Gastroesophageal sphincter (tissue), 4 donors: Measurements from ENCODE around the gene ARCN1. TPM values are rescaled to one million over a fixed set of nuclear protein-coding genes. Genes with fewer than 3 reads are reported as not detected.

ENCODE experiments used
- ATAC-seq: fragments of 150-250 bp; one replicate; pipeline ENCODE4 v1.9.1; 2016; ENCODE audit warnings: mild to moderate bottlenecking, moderate library complexity
- H3K27ac ChIP-seq, 4 donors: fragments of 200-600 bp; sonication (generic) in 3 of 4; 1 replicate in 3 of 4; 2 replicates in 1 of 4; pipeline ENCODE4 v1.5.1; 2016 to 2019
- H3K27me3 ChIP-seq: fragments of 200-600 bp; sonication (generic); one replicate; pipeline ENCODE4 v1.5.1; 2019
- H3K36me3 ChIP-seq, 2 donors: fragments of 200-600 bp; sonication (generic); one replicate each; pipeline ENCODE4 v1.5.1; 2019; ENCODE audit warnings: control low read depth in 1 of 2
- H3K4me1 ChIP-seq, 3 donors: fragments of 200-600 bp; sonication (generic); 1 replicate in 2 of 3; 2 replicates in 1 of 3; pipeline ENCODE4 v1.5.1; 2016 to 2019; ENCODE audit warnings: control low read depth in 2 of 3
- H3K4me3 ChIP-seq, 2 donors: fragments of 200-600 bp; sonication (generic); one replicate each; pipeline ENCODE4 v1.5.1; 2019; ENCODE audit warnings: mild to moderate bottlenecking in 1 of 2, moderate library complexity in 1 of 2
- H3K9me3 ChIP-seq, 3 donors: fragments of 200-600 bp; sonication (generic); one replicate each; pipeline ENCODE4 v1.5.1; 2017 to 2019; ENCODE audit warnings: control low read depth in 2 of 3
- EP300 ChIP-seq: sonication (generic); formaldehyde crosslinking; IDR thresholded peaks from one replicate; pipeline ENCODE4 v1.6.1; 2017; ENCODE audit warnings: antibody characterized with exemption, mild to moderate bottlenecking
- POLR2A ChIP-seq, 2 donors: fragments of 450-650 bp; IDR thresholded peaks; one replicate each; pipeline ENCODE4 v1.6.1; 2017; ENCODE audit warnings: antibody characterized with exemption in 2 of 2, mild to moderate bottlenecking in 2 of 2, moderate library complexity in 1 of 2
- POLR2AphosphoS5 ChIP-seq: sonication (generic); formaldehyde crosslinking; IDR thresholded peaks from one replicate; pipeline ENCODE4 v1.6.1; 2017; ENCODE audit warnings: antibody characterized with exemption
- WGBS, 2 donors: methylation state at CpG; one replicate each; pipeline ENCODE4 v1.1.5; 2018; ENCODE audit warnings: low coverage in 1 of 2; 5-methylcytosine and 5-hydroxymethylcytosine counted together
- total RNA-seq, 4 donors: library from RNA; depleted of rRNA; stranded (reverse); fragments of >200 nt; gene quantifications; one replicate each; pipeline ENCODE4 v1.1.0, GENCODE V29; 2016
- TF ChIP-seq, protein P1 (sequence below), 4 experiments: fragments of 200-600 bp in 2 of 4; fragments of 450-650 bp in 2 of 4; sonication (generic) in 1 of 4; IDR thresholded peaks; one replicate each; pipeline ENCODE4 v1.5.1; 2017 to 2019; ENCODE audit warnings: antibody characterized with exemption in 4 of 4, mild to moderate bottlenecking in 2 of 4, moderate library complexity in 2 of 4

Gene ARCN1
- total RNA-seq, 4 donors from 2014 or later: 84.9 to 141 (median 128) TPM

DNA sequence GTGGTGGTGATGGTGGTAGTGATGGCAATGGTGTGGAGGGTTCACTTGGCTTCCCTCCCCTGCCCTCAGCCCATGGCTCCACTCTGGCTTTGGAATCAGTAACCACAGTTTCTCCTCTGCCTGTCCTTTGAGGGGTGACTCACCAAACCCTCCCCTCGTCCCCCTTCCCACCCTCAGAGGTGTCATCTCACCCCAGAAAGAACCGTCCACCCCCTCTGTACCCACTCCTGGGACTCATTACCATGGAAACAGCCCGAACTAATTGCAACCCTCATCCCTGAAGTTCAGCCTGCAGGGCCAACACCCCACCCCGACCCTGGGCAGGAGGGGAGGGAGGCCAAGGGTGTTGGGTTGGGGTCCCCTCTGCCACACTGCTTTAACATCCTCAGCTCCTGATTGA lies 61.8 kb downstream of the ARCN1 start:
- TF ChIP-seq, protein P1, sequence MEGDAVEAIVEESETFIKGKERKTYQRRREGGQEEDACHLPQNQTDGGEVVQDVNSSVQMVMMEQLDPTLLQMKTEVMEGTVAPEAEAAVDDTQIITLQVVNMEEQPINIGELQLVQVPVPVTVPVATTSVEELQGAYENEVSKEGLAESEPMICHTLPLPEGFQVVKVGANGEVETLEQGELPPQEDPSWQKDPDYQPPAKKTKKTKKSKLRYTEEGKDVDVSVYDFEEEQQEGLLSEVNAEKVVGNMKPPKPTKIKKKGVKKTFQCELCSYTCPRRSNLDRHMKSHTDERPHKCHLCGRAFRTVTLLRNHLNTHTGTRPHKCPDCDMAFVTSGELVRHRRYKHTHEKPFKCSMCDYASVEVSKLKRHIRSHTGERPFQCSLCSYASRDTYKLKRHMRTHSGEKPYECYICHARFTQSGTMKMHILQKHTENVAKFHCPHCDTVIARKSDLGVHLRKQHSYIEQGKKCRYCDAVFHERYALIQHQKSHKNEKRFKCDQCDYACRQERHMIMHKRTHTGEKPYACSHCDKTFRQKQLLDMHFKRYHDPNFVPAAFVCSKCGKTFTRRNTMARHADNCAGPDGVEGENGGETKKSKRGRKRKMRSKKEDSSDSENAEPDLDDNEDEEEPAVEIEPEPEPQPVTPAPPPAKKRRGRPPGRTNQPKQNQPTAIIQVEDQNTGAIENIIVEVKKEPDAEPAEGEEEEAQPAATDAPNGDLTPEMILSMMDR (IDR thresholded peaks at IDR 0.05): no peak
- TF ChIP-seq EP300 (no peak), POLR2AphosphoS5 (no peak), POLR2A (IDR thresholded peaks at IDR 0.05) (no peak)
- 18% methylated on average over 3 of the region's 4 CpGs; no CpG with 5 or more reads in 1 of the 2 donors for WGBS, 2 donors
- no peak for ATAC-seq
- Histone ChIP-seq H3K4me3 (peak overlapping the region in 1 of 2 donors; percentile 51), H3K27me3 (no peaks in the 10 kb centered on the region), H3K9me3 (no peaks in the 10 kb centered on the region), H3K36me3 (peaks cover 0 to 76% of the 10 kb centered on the region in 2 donors), H3K4me1 (peaks cover 4 to 92% (median 27%) of the 10 kb centered on the region in 3 donors), H3K27ac (peak overlapping the region; percentile 58 to 90 (median 85))

DNA sequence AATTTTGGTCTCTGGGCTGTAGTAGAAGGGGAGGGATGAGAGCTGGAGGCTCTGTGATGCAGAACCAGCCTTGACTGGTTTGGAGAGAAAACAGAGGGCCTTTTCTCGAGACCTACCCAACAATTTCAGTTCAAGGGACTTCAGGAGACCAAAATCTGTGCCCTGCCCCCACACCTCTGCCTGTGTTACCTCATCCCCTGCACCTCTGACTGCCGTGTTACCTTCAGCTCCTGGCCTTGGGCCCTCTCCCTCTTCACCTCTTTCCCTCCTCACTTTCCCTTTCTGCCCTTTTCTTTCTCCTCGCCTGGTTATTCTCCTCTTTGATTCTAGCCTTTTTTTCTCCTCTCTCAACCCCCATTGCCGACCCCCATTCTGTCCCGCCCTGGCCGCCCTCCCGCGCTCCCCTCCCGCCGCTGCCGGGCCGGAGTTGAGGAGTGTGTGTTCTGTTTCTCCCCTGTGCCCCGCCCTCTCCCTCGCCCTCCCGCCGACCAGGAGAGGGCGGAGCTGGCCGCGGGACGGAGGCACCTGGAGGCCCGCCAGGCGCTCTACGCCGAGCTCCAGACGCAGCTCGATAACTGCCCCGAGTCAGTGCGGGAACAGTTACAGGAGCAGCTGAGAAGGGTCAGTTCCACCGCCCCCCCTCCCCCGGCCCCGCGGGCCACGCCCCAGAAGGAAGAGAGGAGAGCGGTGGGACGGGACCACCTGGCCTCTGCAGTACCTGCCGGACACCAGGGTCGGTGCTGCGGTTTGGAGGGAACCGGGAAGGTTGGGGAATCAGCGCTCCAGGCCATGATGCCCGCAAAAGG lies 62.4 kb downstream of the ARCN1 start:
- ATAC-seq: peak; percentile 94
- Histone ChIP-seq H3K4me1 (peaks cover 4 to 85% (median 27%) of the 10 kb centered on the region in 3 donors), H3K36me3 (peaks cover 0 to 76% of the 10 kb centered on the region in 2 donors), H3K9me3 (no peaks in the 10 kb centered on the region), H3K4me3 (peak overlapping the region; percentile 34 to 51), H3K27ac (peak overlapping the region; percentile 69 to 90 (median 85)), H3K27me3 (no peaks in the 10 kb centered on the region)
- TF ChIP-seq, protein P1 (IDR thresholded peaks at IDR 0.05): peak in 3 of 4 experiments; percentile 22 to 67 (median 30)
- no peak for TF ChIP-seq POLR2A (IDR thresholded peaks at IDR 0.05)
- TF ChIP-seq POLR2AphosphoS5: peak; percentile 62
- WGBS, 2 donors: 0 to 10% methylated on average over 1 to 9 of the region's 41 CpGs

GRCh38 chr11:118635237-118635591 lies 63.0 kb downstream of the ARCN1 start:
- TF ChIP-seq POLR2A (IDR thresholded peaks at IDR 0.05) (no peak), POLR2AphosphoS5 (no peak), EP300 (no peak)
- TF ChIP-seq, protein P1 (IDR thresholded peaks at IDR 0.05): no peak
- Histone ChIP-seq H3K4me3 (peak overlapping the region; percentile 34 to 51), H3K27ac (peak overlapping the region; percentile 69 to 90 (median 85)), H3K36me3 (peaks cover 0 to 76% of the 10 kb centered on the region in 2 donors), H3K4me1 (peaks cover 4 to 85% (median 27%) of the 10 kb centered on the region in 3 donors), H3K27me3 (no peaks in the 10 kb centered on the region), H3K9me3 (no peaks in the 10 kb centered on the region)
- ATAC-seq: peak; percentile 51
- WGBS, 2 donors: 0 to 41% methylated on average over 1 to 4 of the region's 15 CpGs

- H3K9me3 ChIP-seq: no peaks in the 10 kb centered on the region
- H3K36me3 ChIP-seq: peaks cover 0 to 76% of the 10 kb centered on the region in 2 donors
- ATAC-seq: no peak
- TF ChIP-seq POLR2AphosphoS5: no peak
- TF ChIP-seq, protein P1 (IDR thresholded peaks at IDR 0.05): no peak
- TF ChIP-seq POLR2A (IDR thresholded peaks at IDR 0.05): no peak
- no peak for TF ChIP-seq EP300
- WGBS, 2 donors: 29 to 32% methylated on average over 2 of the region's 2 CpGs
- H3K4me1 ChIP-seq: peaks cover 4 to 85% (median 27%) of the 10 kb centered on the region in 3 donors
- H3K27ac ChIP-seq: peak overlapping the region; percentile 69 to 90 (median 85)
- no peaks in the 10 kb centered on the region for H3K27me3 ChIP-seq
- H3K4me3 ChIP-seq: peak overlapping the region in 1 of 2 donors; percentile 51
Observed at GRCh38 chr11:118635642-118636041, 63.4 kb downstream of the ARCN1 start.
